Measurements from ENCODE around the gene JAKMIP1.

JAKMIP1 gene

DNA sequence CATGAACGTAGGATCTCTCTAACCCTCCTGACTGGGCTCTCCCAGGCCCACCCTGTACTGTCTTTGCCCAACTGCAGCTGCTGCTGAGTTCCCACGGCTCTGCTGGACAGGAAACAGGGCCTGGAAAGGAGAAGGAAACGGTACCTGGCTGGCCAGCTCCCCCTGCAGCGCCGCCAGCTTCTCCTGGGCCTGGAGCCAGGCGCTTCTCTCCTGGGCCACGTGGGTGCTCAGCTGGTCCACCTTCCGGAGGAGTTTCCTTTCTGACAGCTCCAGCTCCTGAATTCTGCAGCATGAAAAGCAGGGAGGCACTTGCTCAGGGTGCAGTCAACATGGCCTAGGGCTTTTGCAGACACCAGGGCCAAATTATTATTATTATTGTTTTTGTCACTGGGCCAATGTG lies 188.7 kb downstream of the JAKMIP1 start:
- TF ChIP-seq TEAD4 (IDR thresholded peaks at IDR 0.05) (no peak), FOXM1 (IDR thresholded peaks at IDR 0.05; ENCODE audit: borderline replicate concordance, low read depth) (no peak), NFIC (IDR thresholded peaks at IDR 0.05) (no peak), TCF12 (IDR thresholded peaks at IDR 0.05; ENCODE audit: low read depth) (no peak)
- TF ChIP-seq, protein P1, sequence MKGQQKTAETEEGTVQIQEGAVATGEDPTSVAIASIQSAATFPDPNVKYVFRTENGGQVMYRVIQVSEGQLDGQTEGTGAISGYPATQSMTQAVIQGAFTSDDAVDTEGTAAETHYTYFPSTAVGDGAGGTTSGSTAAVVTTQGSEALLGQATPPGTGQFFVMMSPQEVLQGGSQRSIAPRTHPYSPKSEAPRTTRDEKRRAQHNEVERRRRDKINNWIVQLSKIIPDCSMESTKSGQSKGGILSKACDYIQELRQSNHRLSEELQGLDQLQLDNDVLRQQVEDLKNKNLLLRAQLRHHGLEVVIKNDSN (IDR thresholded peaks at IDR 0.05), result peak; percentile 83
- TF ChIP-seq, protein P2, sequence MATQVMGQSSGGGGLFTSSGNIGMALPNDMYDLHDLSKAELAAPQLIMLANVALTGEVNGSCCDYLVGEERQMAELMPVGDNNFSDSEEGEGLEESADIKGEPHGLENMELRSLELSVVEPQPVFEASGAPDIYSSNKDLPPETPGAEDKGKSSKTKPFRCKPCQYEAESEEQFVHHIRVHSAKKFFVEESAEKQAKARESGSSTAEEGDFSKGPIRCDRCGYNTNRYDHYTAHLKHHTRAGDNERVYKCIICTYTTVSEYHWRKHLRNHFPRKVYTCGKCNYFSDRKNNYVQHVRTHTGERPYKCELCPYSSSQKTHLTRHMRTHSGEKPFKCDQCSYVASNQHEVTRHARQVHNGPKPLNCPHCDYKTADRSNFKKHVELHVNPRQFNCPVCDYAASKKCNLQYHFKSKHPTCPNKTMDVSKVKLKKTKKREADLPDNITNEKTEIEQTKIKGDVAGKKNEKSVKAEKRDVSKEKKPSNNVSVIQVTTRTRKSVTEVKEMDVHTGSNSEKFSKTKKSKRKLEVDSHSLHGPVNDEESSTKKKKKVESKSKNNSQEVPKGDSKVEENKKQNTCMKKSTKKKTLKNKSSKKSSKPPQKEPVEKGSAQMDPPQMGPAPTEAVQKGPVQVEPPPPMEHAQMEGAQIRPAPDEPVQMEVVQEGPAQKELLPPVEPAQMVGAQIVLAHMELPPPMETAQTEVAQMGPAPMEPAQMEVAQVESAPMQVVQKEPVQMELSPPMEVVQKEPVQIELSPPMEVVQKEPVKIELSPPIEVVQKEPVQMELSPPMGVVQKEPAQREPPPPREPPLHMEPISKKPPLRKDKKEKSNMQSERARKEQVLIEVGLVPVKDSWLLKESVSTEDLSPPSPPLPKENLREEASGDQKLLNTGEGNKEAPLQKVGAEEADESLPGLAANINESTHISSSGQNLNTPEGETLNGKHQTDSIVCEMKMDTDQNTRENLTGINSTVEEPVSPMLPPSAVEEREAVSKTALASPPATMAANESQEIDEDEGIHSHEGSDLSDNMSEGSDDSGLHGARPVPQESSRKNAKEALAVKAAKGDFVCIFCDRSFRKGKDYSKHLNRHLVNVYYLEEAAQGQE (IDR thresholded peaks at IDR 0.05; ENCODE audit: low read depth), result 0 out of 2 replicates have a peak, but pooled peaks have one; percentile 20
- TF ChIP-seq, protein P3, sequence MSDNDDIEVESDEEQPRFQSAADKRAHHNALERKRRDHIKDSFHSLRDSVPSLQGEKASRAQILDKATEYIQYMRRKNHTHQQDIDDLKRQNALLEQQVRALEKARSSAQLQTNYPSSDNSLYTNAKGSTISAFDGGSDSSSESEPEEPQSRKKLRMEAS (IDR thresholded peaks at IDR 0.05), result peak; percentile 35; the same call in 1 of the 2 replicates

DNA sequence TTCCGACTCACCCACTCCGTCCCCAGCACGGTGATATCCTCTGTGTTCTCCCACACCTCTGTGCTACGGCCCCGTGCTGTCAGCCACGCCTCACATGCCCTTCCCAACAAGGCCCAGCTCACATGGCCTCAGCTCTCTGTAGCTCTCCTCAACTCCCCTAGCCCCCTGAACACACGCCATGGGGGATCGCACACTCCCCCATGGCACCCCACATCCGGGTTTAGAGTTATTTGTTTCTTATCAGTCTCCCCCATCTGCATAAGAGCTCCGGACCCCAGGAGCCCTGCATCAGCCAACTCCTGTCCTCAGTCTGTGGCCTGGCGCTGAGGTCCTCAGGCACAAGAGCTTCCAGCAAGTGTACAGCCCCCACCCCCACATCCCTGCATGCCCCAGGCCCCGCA lies 189.1 kb downstream of the JAKMIP1 start:
- no peak for TF ChIP-seq TCF12 (IDR thresholded peaks at IDR 0.05; ENCODE audit: low read depth)

DNA sequence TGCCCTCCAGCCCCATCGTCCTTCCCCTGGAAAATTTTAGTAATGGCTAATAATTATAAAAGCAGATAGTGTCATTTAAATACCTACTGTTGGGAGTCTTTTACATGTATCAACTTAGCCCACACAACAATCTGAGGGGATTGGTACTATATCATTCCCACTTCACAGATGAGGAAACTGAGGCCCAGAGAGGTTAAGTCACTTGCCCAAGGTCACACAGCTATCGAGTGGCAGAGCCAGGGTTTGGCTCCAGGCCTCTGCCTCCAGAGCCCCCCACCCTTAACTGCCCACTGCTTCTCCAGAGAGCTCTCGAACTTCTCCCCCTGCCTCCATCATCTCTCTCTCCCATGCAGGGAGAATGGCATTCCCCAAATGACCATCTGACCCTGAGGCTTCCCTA lies 189.6 kb downstream of the JAKMIP1 start:
- TF ChIP-seq EP300 (IDR thresholded peaks at IDR 0.05; ENCODE audit: borderline replicate concordance) (no peak), ZBTB7A (IDR thresholded peaks at IDR 0.05; ENCODE audit: low read depth) (no peak)
- TF ChIP-seq, protein P3 (IDR thresholded peaks at IDR 0.05), result no peak

DNA sequence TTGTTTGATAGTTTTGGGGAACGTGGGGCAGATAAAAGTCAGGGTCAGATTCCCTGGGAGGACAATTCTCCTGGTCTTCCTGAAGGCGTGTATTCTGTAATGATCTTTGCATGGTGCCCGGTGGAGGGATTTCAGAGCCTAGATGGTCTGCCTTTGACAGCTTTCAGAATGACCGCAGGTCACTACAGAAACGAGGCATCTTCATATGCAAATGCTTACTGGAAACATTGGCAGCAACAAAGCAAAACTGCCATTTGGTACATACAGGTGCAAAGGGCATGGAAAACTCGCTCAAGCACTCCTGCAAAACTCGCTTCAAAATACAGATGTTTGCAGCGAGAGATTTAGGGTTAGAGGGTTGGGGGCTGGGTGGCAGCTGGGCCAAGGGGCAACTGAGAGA lies 190.9 kb downstream of the JAKMIP1 start:
- no peak for TF ChIP-seq EP300 (IDR thresholded peaks at IDR 0.05; ENCODE audit: borderline replicate concordance)
- no peak for TF ChIP-seq EGR1 (IDR thresholded peaks at IDR 0.05)
- no peak for TF ChIP-seq TEAD4 (IDR thresholded peaks at IDR 0.05)
- TF ChIP-seq, protein P1 (IDR thresholded peaks at IDR 0.05), result no peak
- TF ChIP-seq, protein P2 (IDR thresholded peaks at IDR 0.05; ENCODE audit: low read depth), result no peak
- no peak for TF ChIP-seq NFIC (IDR thresholded peaks at IDR 0.05)
- TF ChIP-seq, protein P3 (IDR thresholded peaks at IDR 0.05), result no peak
- no peak for TF ChIP-seq FOXM1 (IDR thresholded peaks at IDR 0.05; ENCODE audit: borderline replicate concordance, low read depth)
- no peak for TF ChIP-seq ZBTB7A (IDR thresholded peaks at IDR 0.05; ENCODE audit: low read depth)
- no peak for TF ChIP-seq CEBPB (IDR thresholded peaks at IDR 0.05)
- no peak for TF ChIP-seq RAD21 (IDR thresholded peaks at IDR 0.05; ENCODE audit: low read depth)
- TF ChIP-seq TAF1 (IDR thresholded peaks at IDR 0.05; ENCODE audit: low read depth), result no peak
- no peak for TF ChIP-seq YY1 (IDR thresholded peaks at IDR 0.05; ENCODE audit: low read depth)
- TF ChIP-seq TCF12 (IDR thresholded peaks at IDR 0.05; ENCODE audit: low read depth), result no peak
- no peak for TF ChIP-seq CREB1 (IDR thresholded peaks at IDR 0.05; ENCODE audit: low read depth)

DNA sequence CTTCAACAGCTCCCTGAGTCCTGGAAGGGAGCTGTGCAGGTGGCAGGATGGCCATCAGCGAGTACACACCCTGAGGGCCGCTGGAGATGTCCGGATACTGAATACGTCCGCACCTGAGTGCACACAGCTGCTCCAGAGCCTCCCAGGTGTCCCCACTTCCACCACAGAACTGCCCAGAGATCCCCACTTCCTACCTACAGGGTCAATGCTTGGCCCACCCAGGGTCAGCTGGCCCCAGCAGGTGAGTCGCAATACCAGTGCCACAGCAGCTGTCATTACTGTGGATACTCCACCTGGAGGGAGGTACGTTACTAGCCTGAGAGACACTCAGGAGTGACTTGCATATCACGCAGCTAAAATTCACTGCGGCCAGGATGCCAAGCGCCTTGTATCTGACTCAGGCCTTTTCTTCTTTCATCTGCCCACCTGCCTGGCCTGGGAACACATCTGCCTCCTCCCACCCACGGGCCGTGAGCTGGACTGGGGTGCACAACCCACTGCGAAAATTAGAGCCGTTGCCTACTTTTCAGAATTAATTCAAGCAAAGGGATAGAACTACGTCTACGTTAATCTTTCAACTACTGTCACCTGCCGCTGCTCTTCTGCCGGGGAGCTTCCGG lies 191.5 kb downstream of the JAKMIP1 start:
- TF ChIP-seq TCF12 (IDR thresholded peaks at IDR 0.05; ENCODE audit: low read depth), result no peak
- TF ChIP-seq, protein P1 (IDR thresholded peaks at IDR 0.05), result no peak

DNA sequence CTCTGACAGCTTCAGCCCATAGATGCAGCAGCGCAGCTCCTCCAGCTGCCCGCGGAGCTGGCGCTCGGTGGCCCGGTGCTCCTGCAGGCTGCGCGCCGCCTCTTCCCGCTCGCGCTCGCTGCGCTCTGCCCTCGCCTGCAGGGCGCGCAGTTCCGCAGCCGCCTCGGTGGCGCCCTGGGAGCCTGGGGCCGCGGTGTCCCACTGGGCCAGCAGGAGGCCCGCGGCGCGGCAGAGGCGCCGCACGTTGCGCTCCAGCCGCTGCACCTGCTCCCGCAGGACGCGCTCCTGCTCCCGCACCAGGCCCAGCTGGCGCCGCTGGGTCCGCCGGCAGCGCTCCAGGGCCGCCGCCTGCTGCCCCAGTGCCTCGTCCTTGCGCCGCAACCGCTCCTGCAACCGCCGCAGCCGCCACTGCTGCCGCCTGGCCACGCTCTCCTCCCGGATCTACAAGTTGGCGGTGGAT lies 192.2 kb downstream of the JAKMIP1 start:
- TF ChIP-seq, protein P2 (IDR thresholded peaks at IDR 0.05; ENCODE audit: low read depth), result no peak
- TF ChIP-seq TEAD4 (IDR thresholded peaks at IDR 0.05) (no peak), ZBTB7A (IDR thresholded peaks at IDR 0.05; ENCODE audit: low read depth) (no peak), EP300 (IDR thresholded peaks at IDR 0.05; ENCODE audit: borderline replicate concordance) (no peak), FOXM1 (IDR thresholded peaks at IDR 0.05; ENCODE audit: borderline replicate concordance, low read depth) (no peak), EGR1 (IDR thresholded peaks at IDR 0.05) (no peak), TAF1 (IDR thresholded peaks at IDR 0.05; ENCODE audit: low read depth) (no peak), NFIC (IDR thresholded peaks at IDR 0.05) (no peak), YY1 (IDR thresholded peaks at IDR 0.05; ENCODE audit: low read depth) (no peak), CREB1 (IDR thresholded peaks at IDR 0.05; ENCODE audit: low read depth) (no peak), RAD21 (IDR thresholded peaks at IDR 0.05; ENCODE audit: low read depth) (no peak)
- TF ChIP-seq, protein P1 (IDR thresholded peaks at IDR 0.05), result no peak
